Measurements from ENCODE around the gene SLC18A2.

DNA sequence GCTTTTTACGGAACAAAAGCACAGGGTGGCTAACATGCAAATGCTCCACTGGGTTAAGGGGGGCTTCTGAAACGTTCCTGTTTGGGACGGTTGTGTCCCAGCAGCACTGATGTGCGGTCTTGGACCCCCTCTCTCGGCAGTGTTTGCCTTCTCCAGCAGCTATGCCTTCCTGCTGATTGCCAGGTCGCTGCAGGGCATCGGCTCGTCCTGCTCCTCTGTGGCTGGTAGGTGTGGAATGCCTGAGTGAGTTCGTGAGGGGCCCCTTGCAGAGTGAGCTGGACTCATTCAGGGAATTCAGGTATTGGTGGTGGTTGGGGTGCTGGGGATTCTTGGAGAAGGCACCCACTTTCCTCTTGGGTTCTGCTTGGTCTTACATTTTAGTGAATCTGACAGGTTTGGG is 13.0 kb downstream of the SLC18A2 start:
- TF ChIP-seq, protein P1, sequence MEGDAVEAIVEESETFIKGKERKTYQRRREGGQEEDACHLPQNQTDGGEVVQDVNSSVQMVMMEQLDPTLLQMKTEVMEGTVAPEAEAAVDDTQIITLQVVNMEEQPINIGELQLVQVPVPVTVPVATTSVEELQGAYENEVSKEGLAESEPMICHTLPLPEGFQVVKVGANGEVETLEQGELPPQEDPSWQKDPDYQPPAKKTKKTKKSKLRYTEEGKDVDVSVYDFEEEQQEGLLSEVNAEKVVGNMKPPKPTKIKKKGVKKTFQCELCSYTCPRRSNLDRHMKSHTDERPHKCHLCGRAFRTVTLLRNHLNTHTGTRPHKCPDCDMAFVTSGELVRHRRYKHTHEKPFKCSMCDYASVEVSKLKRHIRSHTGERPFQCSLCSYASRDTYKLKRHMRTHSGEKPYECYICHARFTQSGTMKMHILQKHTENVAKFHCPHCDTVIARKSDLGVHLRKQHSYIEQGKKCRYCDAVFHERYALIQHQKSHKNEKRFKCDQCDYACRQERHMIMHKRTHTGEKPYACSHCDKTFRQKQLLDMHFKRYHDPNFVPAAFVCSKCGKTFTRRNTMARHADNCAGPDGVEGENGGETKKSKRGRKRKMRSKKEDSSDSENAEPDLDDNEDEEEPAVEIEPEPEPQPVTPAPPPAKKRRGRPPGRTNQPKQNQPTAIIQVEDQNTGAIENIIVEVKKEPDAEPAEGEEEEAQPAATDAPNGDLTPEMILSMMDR (conservative IDR thresholded peaks at IDR 0.05; ENCODE audit: low read length) = no peak
- TF ChIP-seq EZH2phosphoT487 (IDR thresholded peaks at IDR 0.05; ENCODE audit: borderline replicate concordance) = no peak

All from Loucy (cell line).